Measurements from ENCODE around the gene ASAP2. TPM values are rescaled to one million over a fixed set of nuclear protein-coding genes. Genes with fewer than 3 reads are reported as not detected.

Gene ASAP2
- polyA plus RNA-seq, 1 experiment: 30.0 TPM

DNA sequence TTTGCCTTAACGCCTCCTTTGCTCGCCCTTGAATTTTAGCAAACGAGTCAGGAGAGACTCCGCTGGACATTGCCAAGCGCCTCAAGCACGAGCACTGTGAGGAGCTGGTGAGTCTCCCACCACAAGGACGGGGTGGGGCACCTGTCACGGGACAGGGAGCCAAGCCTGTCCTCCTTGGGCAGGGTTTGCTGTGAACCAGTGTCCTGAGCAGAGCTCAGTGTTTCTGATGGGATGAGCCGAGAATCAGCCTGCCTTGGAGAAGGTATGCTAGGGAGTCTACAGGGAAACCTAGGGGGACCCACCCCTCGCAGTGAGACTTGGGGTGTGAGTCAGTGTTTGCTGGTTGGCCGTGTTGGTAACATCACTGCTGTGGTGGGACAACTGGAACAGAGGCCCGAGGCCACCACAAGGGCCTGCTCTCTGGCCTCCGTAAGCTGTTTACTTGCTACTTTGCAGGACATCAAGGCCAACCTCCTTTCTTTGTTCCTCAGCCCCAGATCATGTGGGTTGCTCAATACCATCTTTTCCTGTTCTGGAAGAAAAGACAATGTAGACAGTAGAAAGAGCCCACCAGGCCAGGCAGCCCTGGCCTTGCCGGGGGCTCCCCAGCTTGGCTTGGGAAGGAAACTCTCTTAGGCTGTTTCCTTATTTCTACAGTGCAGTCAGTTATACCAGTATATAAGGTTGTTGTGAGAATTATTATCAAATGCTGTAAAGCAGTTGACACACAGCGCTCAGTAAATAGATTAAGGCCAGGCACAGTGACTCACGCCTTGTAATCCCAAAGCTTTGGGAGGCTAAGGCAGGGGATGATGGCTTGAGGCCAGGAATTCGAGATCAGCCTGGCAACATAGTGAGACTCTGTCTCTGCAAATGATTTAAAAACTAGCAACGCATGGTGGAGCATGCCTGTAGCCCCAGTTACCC lies 174.4 kb downstream of the ASAP2 start:
- Histone ChIP-seq H3K27ac (ENCODE audit: low read depth, low read length) (peak overlapping the region; percentile 94), H3K27me3 (ENCODE audit: control insufficient read depth, insufficient read depth, low read length) (no peaks in the 10 kb centered on the region), H3K4me3 (ENCODE audit: low read depth, low read length) (no peak overlapping the region), H3K9me3 (ENCODE audit: control insufficient read depth, insufficient read depth, low read length) (no peaks in the 10 kb centered on the region)
- TF ChIP-seq, protein P1, sequence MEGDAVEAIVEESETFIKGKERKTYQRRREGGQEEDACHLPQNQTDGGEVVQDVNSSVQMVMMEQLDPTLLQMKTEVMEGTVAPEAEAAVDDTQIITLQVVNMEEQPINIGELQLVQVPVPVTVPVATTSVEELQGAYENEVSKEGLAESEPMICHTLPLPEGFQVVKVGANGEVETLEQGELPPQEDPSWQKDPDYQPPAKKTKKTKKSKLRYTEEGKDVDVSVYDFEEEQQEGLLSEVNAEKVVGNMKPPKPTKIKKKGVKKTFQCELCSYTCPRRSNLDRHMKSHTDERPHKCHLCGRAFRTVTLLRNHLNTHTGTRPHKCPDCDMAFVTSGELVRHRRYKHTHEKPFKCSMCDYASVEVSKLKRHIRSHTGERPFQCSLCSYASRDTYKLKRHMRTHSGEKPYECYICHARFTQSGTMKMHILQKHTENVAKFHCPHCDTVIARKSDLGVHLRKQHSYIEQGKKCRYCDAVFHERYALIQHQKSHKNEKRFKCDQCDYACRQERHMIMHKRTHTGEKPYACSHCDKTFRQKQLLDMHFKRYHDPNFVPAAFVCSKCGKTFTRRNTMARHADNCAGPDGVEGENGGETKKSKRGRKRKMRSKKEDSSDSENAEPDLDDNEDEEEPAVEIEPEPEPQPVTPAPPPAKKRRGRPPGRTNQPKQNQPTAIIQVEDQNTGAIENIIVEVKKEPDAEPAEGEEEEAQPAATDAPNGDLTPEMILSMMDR (IDR thresholded peaks at IDR 0.05; ENCODE audit: low read depth, low read length): no peak
- DNase-seq (ENCODE audit: low read depth, low spot score): peak; percentile 81
- POLR2A ChIA-PET: interaction anchor here (1.1 to 1.4 kb wide), 2 partner anchors 10 to 42 kb away, joined by 3 to 4 read pairs; partner anchors contain the start of genes CPSF3 and ITGB1BP1
- CTCF ChIA-PET: interaction anchor here (0.7 to 3.4 kb wide), 5 partner anchors 10 to 238 kb away, joined by 3 to 14 read pairs (median 4); no protein-coding TSS in a partner anchor

DNA sequence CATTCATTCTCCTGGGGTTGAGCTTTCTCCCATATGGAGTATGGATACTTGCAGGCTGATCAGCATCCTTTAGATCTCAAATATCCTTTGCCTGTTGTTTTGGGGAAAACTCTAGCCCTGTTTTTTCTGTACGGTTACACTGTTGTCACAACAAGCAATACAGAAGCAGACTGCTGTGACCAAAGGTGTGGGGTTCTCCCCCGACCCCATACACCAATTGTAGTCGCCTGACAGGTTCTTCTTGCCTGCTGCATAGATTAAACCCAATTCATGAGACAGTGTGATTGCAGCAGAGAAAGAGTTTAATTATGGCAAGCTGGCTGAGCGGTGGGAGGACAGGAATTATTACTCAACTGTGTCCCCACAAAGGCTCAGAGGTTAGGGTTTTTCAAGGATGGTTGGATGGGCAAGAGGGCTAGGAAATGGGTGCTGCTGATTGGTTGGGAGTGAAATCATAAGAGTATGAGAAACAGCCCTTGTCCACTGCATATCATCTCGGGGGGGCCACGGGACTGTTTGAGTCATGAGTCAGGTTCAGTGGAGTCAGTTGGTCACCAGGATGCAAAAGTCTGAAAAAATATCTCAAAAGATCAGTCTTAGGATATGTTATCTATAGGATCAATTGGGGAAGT lies 176.1 kb downstream of the ASAP2 start:
- Histone ChIP-seq H3K9me3 (ENCODE audit: control insufficient read depth, insufficient read depth, low read length) (no peaks in the 10 kb centered on the region), H3K27me3 (ENCODE audit: control insufficient read depth, insufficient read depth, low read length) (no peaks in the 10 kb centered on the region), H3K27ac (ENCODE audit: low read depth, low read length) (no peak overlapping the region), H3K4me3 (ENCODE audit: low read depth, low read length) (no peak overlapping the region)
- TF ChIP-seq, protein P1 (IDR thresholded peaks at IDR 0.05; ENCODE audit: low read depth, low read length): no peak
- no peak for DNase-seq (ENCODE audit: low read depth, low spot score)
- ChIA-PET POLR2A (no interaction called here), CTCF (interaction anchor here (0.6 to 3.4 kb wide), 2 partner anchors 11 to 56 kb away, joined by 4 to 14 read pairs; no protein-coding TSS in a partner anchor)

DNA sequence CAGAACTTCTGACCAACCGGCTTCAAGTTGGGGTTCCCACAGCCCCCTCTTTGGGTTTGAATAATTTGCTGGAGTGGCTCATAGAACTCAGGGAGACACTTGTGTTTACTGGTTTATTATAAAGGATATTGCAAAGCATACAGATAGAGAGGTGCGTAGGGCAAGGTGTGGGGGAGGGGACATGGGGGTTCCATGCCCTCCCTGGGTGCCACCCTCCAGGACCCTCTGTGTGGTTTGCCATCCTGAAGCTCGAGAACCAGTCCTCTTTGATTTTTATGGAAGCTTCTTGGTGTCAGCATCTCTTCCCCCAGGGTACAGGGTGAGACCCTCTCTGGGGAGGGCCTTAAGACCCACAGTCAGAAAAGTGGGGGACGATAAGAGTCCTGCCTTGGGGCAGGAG lies 177.9 kb downstream of the ASAP2 start:
- no peak overlapping the region for H3K27ac ChIP-seq (ENCODE audit: low read depth, low read length)
- no peaks in the 10 kb centered on the region for H3K9me3 ChIP-seq (ENCODE audit: control insufficient read depth, insufficient read depth, low read length)
- ChIA-PET CTCF (no interaction called here), POLR2A (no interaction called here)
- DNase-seq (ENCODE audit: low read depth, low spot score): no peak
- no peak overlapping the region for H3K4me3 ChIP-seq (ENCODE audit: low read depth, low read length)
- TF ChIP-seq, protein P1 (IDR thresholded peaks at IDR 0.05; ENCODE audit: low read depth, low read length): no peak
- no peaks in the 10 kb centered on the region for H3K27me3 ChIP-seq (ENCODE audit: control insufficient read depth, insufficient read depth, low read length)

GRCh38 chr2:9385841-9386240 lies 179.2 kb downstream of the ASAP2 start:
- Histone ChIP-seq H3K9me3 (ENCODE audit: control insufficient read depth, insufficient read depth, low read length) (no peaks in the 10 kb centered on the region), H3K4me3 (ENCODE audit: low read depth, low read length) (no peak overlapping the region), H3K27ac (ENCODE audit: low read depth, low read length) (no peak overlapping the region), H3K27me3 (ENCODE audit: control insufficient read depth, insufficient read depth, low read length) (no peaks in the 10 kb centered on the region)
- DNase-seq (ENCODE audit: low read depth, low spot score): no peak
- CTCF ChIA-PET: interaction anchor here (3.6 kb wide), 1 partner anchor 14 kb away, joined by 18 read pairs; no protein-coding TSS in a partner anchor
- TF ChIP-seq, protein P1 (IDR thresholded peaks at IDR 0.05; ENCODE audit: low read depth, low read length): no peak
- POLR2A ChIA-PET: interaction anchor here (0.7 kb wide), 1 partner anchor 12 kb away, joined by 3 read pairs; no protein-coding TSS in a partner anchor
